ENCODE results near the gene PDLIM3. TPM values are rescaled to one million over a fixed set of nuclear protein-coding genes. Genes with fewer than 3 reads are reported as not detected.

The PDLIM3 gene
- polyA plus RNA-seq, 3 donors, result not detected

DNA sequence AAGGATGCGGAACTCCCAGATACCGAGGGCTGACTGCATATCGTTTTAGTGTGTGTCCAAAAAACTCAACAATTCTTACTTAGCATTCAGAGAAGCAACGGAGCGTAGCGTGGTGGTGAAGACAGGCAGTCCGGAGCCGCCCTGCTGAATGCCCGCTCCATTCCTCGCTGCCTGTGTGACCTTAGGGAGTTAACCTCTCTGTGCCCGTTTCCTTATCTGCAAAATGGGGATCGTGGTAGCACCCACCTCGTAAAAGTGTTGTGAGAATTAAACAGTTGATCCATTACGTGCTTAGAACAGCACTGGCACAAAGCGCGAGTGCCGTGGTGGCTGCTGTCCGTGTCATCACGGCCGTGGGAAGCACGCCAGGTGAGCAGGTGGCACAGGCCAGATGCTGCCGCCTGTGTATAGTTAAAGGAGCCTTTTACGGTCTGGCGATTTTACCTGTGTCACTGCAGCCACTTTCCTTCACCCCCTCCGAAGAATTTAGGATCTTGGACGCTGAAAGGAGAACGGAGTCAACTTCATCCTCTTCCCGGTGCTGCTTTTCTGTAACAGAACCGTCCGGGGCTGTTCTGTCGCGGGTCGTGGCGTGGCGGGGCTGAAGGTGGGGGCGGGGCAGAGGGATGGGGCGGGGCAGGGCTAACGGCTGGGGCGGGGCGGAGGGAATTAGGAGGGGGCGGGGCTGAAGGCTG lies 64.7 kb downstream of the PDLIM3 start:
- Histone ChIP-seq H3K27me3 (ENCODE audit: control insufficient read depth in 2 of 2, insufficient read depth in 2 of 2, low read length in 2 of 2) (peaks cover 33 to 63% of the 10 kb centered on the region in 2 donors), H3K9me3 (replicated peaks in 1 of 2; ENCODE audit: control insufficient read depth in 1 of 2, insufficient read depth in 1 of 2, low read length in 2 of 2) (peaks cover 0 to 10% of the 10 kb centered on the region in 2 donors), H4K20me1 (ENCODE audit: insufficient read depth, low read length) (no peaks in the 10 kb centered on the region), H3K4me3 (replicated peaks in 1 of 3; ENCODE audit: low read depth in 2 of 3, low read length in 3 of 3) (peak overlapping the region in 1 of 3 experiments; percentile 26), H3K36me3 (replicated peaks in 1 of 2; ENCODE audit: control insufficient read depth in 1 of 2, insufficient read depth in 2 of 2, low read length in 2 of 2) (no peaks in the 10 kb centered on the region), H3K27ac (ENCODE audit: low read depth in 1 of 2, low read length in 2 of 2) (no peak overlapping the region), H3K79me2 (ENCODE audit: insufficient read depth, low read length) (no peaks in the 10 kb centered on the region), H2AFZ (ENCODE audit: insufficient read depth, low read depth, low read length, poor library complexity, severe bottlenecking) (peak overlapping the region; percentile 10), H3K9ac (ENCODE audit: insufficient read depth, low read length, poor library complexity, severe bottlenecking) (no peak overlapping the region), H3K4me1 (ENCODE audit: control insufficient read depth in 1 of 2, insufficient read depth in 2 of 2, low read length in 2 of 2) (peaks cover 10 to 11% of the 10 kb centered on the region in 2 donors), H3K4me2 (replicated peaks; ENCODE audit: extremely low read depth, low read length, poor library complexity, severe bottlenecking) (peak overlapping the region; percentile 40)
- Mint-ChIP-seq H3K36me3 (peaks cover 1 to 3% of the 10 kb centered on the region in 2 donors), H3K27ac (peak overlapping the region in 1 of 7 donors; percentile 43), H3K9me3 (peaks cover 0 to 24% (median 10%) of the 10 kb centered on the region in 7 donors), H3K4me3 (peak overlapping the region; percentile 66 to 73), H3K4me1 (peaks cover 10% of the 10 kb centered on the region), H3K27me3 (ENCODE audit: low read depth in 3 of 3) (peaks cover 57 to 73% (median 62%) of the 10 kb centered on the region in 3 donors)
- TF ChIP-seq, protein P1, sequence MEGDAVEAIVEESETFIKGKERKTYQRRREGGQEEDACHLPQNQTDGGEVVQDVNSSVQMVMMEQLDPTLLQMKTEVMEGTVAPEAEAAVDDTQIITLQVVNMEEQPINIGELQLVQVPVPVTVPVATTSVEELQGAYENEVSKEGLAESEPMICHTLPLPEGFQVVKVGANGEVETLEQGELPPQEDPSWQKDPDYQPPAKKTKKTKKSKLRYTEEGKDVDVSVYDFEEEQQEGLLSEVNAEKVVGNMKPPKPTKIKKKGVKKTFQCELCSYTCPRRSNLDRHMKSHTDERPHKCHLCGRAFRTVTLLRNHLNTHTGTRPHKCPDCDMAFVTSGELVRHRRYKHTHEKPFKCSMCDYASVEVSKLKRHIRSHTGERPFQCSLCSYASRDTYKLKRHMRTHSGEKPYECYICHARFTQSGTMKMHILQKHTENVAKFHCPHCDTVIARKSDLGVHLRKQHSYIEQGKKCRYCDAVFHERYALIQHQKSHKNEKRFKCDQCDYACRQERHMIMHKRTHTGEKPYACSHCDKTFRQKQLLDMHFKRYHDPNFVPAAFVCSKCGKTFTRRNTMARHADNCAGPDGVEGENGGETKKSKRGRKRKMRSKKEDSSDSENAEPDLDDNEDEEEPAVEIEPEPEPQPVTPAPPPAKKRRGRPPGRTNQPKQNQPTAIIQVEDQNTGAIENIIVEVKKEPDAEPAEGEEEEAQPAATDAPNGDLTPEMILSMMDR (IDR thresholded peaks at IDR 0.05), result no peak
- intact Hi-C loops (cut with micrococcal nuclease), result no loop called here
- no peak for DNase-seq
- WGBS (ENCODE audit: insufficient coverage), result 2% methylated on average over 19 of the region's 41 CpGs

DNA sequence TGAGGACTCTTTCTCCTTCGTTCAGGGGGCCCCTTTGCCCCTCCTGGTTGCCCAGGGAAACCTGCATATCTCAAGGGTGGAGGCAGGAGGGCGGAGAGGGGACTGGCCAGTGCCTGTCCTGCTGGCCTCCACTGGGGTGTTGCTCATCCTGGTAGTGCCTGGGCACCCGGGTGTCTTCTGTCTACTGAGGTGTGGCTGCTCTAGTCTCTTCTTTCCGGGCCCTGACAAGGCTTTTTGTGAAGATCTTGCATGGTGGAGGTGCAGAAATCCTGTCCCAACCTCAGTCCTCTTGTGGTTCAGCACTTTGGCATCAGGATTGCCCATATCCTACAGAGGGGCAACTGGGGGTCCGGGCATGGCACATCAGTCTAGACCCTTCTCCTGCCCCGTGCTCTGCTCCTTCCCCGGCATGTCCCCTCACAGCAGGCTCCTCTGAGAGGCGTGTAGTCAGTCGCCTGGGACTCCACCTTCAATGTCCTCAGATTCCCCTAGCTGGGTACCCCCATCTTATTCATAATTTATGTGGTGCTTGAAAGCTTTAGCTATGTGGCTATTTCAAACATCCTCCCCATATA lies 65.6 kb downstream of the PDLIM3 start:
- peak overlapping the region in 1 of 2 donors; percentile 54 for H3K4me3 Mint-ChIP-seq
- no peak for DNase-seq
- 82% methylated on average over 3 of the region's 9 CpGs for WGBS (ENCODE audit: insufficient coverage)
- intact Hi-C loops (cut with micrococcal nuclease), result no loop called here
- Histone ChIP-seq H3K4me2 (replicated peaks; ENCODE audit: extremely low read depth, low read length, poor library complexity, severe bottlenecking) (no peak overlapping the region), H3K27me3 (ENCODE audit: control insufficient read depth in 2 of 2, insufficient read depth in 2 of 2, low read length in 2 of 2) (peaks cover 35 to 69% of the 10 kb centered on the region in 2 donors), H3K36me3 (replicated peaks in 1 of 2; ENCODE audit: control insufficient read depth in 1 of 2, insufficient read depth in 2 of 2, low read length in 2 of 2) (no peaks in the 10 kb centered on the region), H3K27ac (ENCODE audit: low read depth in 1 of 2, low read length in 2 of 2) (no peak overlapping the region), H2AFZ (ENCODE audit: insufficient read depth, low read depth, low read length, poor library complexity, severe bottlenecking) (no peak overlapping the region), H4K20me1 (ENCODE audit: insufficient read depth, low read length) (no peaks in the 10 kb centered on the region), H3K4me1 (ENCODE audit: control insufficient read depth in 1 of 2, insufficient read depth in 2 of 2, low read length in 2 of 2) (peaks cover 10 to 11% of the 10 kb centered on the region in 2 donors), H3K9ac (ENCODE audit: insufficient read depth, low read length, poor library complexity, severe bottlenecking) (no peak overlapping the region), H3K9me3 (replicated peaks in 1 of 2; ENCODE audit: control insufficient read depth in 1 of 2, insufficient read depth in 1 of 2, low read length in 2 of 2) (peaks cover 0 to 10% of the 10 kb centered on the region in 2 donors), H3K4me3 (replicated peaks in 1 of 3; ENCODE audit: low read depth in 2 of 3, low read length in 3 of 3) (no peak overlapping the region), H3K79me2 (ENCODE audit: insufficient read depth, low read length) (no peaks in the 10 kb centered on the region)
- peaks cover 56 to 69% (median 61%) of the 10 kb centered on the region in 3 donors for H3K27me3 Mint-ChIP-seq (ENCODE audit: low read depth in 3 of 3)
- peaks cover 0 to 24% (median 10%) of the 10 kb centered on the region in 7 donors for H3K9me3 Mint-ChIP-seq
- H3K27ac Mint-ChIP-seq, result peak overlapping the region in 1 of 7 donors; percentile 32
- H3K36me3 Mint-ChIP-seq, result peaks cover 1 to 3% of the 10 kb centered on the region in 2 donors
- peaks cover 10% of the 10 kb centered on the region for H3K4me1 Mint-ChIP-seq
- TF ChIP-seq, protein P1 (IDR thresholded peaks at IDR 0.05), result no peak

Data from CD14-positive monocyte (primary cell).